ENCODE data around the gene TRABD2B. TPM values are rescaled to one million over a fixed set of nuclear protein-coding genes. Genes with fewer than 3 reads are reported as not detected.

Gene TRABD2B
- total and polyA plus RNA-seq, 7 donors, result 0.08 to 0.76 (median 0.42) TPM

GRCh38 chr1:47996406-47997226 lies 569 bp downstream of the TRABD2B start:
- peaks cover 0 to 49% (median 4%) of the 10 kb centered on the region in 3 donors for H3K27me3 ChIP-seq (ENCODE audit: insufficient read depth in 3 of 3, low read length in 2 of 3)
- H3K4me3 ChIP-seq, result peak overlapping the region; percentile 66
- DNase-seq (peak; percentile 30 to 55), ATAC-seq (peak in 1 of 4 donors; percentile 16)
- TF ChIP-seq, protein P1, sequence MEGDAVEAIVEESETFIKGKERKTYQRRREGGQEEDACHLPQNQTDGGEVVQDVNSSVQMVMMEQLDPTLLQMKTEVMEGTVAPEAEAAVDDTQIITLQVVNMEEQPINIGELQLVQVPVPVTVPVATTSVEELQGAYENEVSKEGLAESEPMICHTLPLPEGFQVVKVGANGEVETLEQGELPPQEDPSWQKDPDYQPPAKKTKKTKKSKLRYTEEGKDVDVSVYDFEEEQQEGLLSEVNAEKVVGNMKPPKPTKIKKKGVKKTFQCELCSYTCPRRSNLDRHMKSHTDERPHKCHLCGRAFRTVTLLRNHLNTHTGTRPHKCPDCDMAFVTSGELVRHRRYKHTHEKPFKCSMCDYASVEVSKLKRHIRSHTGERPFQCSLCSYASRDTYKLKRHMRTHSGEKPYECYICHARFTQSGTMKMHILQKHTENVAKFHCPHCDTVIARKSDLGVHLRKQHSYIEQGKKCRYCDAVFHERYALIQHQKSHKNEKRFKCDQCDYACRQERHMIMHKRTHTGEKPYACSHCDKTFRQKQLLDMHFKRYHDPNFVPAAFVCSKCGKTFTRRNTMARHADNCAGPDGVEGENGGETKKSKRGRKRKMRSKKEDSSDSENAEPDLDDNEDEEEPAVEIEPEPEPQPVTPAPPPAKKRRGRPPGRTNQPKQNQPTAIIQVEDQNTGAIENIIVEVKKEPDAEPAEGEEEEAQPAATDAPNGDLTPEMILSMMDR (IDR thresholded peaks at IDR 0.05), result no peak
- peaks cover 2% of the 10 kb centered on the region for H3K4me1 ChIP-seq
- intact Hi-C loops (cut with DNase I), result loop anchor here (1.0 to 2.0 kb wide), 2 partner anchors 64 to 65 kb away; no protein-coding TSS in a partner anchor
- H3K36me3 ChIP-seq (ENCODE audit: insufficient read depth in 1 of 2, low read depth in 1 of 2), result no peaks in the 10 kb centered on the region
- WGBS, 3 donors, result 1 to 2% (median 2%) methylated on average over 64 to 80 of the region's 80 CpGs
- H3K27ac ChIP-seq, result peak overlapping the region; percentile 30
- no peaks in the 10 kb centered on the region for H3K9me3 ChIP-seq

DNA sequence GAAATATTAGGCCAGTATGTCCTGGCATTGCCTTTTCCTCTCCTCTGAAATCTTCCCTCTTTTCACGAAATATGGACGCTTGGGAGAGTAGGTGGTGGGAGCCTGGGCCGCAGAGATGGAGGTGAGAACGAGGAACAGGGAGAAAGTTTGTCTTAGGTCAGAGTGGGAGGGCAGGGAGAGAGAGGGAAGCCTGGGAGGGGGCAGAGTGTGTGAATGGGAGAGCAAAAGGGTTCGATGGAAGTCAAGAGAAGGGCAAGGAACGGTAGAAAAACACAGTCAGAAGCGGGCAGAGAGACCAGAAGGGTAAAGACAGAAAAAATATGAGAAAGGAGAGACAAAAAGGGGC lies 1.2 kb downstream of the TRABD2B start:
- H3K27ac ChIP-seq, result no peak overlapping the region
- peak overlapping the region; percentile 66 for H3K4me3 ChIP-seq
- peaks cover 2% of the 10 kb centered on the region for H3K4me1 ChIP-seq
- ATAC-seq (no peak), DNase-seq (no peak)
- H3K27me3 ChIP-seq (ENCODE audit: insufficient read depth in 3 of 3, low read length in 2 of 3), result peaks cover 0 to 50% (median 4%) of the 10 kb centered on the region in 3 donors
- H3K9me3 ChIP-seq, result no peaks in the 10 kb centered on the region
- H3K36me3 ChIP-seq (ENCODE audit: insufficient read depth in 1 of 2, low read depth in 1 of 2), result no peaks in the 10 kb centered on the region
- intact Hi-C loops (cut with DNase I), result loop anchor here in 1 of 2 donors (2.0 kb wide), 1 partner anchor 65 kb away; no protein-coding TSS in a partner anchor
- 49 to 55% (median 51%) methylated on average over 7 of the region's 7 CpGs for WGBS, 3 donors
- TF ChIP-seq, protein P1 (IDR thresholded peaks at IDR 0.05), result no peak

- Histone ChIP-seq H3K27ac (no peak overlapping the region), H3K36me3 (ENCODE audit: insufficient read depth in 1 of 2, low read depth in 1 of 2) (no peaks in the 10 kb centered on the region), H3K4me3 (peak overlapping the region; percentile 66), H3K4me1 (peaks cover 2% of the 10 kb centered on the region), H3K9me3 (no peaks in the 10 kb centered on the region), H3K27me3 (ENCODE audit: insufficient read depth in 3 of 3, low read length in 2 of 3) (peaks cover 0 to 50% (median 4%) of the 10 kb centered on the region in 3 donors)
- TF ChIP-seq, protein P1 (IDR thresholded peaks at IDR 0.05), result no peak
- 74 to 80% (median 77%) methylated on average over 8 of the region's 8 CpGs for WGBS, 3 donors
- intact Hi-C loops (cut with DNase I), result loop anchor here in 1 of 2 donors (2.0 kb wide), 1 partner anchor 65 kb away; no protein-coding TSS in a partner anchor
- DNase-seq (no peak), ATAC-seq (no peak)
Measured at GRCh38 chr1:47995306-47996050, 1.7 kb downstream of the TRABD2B start.

DNA sequence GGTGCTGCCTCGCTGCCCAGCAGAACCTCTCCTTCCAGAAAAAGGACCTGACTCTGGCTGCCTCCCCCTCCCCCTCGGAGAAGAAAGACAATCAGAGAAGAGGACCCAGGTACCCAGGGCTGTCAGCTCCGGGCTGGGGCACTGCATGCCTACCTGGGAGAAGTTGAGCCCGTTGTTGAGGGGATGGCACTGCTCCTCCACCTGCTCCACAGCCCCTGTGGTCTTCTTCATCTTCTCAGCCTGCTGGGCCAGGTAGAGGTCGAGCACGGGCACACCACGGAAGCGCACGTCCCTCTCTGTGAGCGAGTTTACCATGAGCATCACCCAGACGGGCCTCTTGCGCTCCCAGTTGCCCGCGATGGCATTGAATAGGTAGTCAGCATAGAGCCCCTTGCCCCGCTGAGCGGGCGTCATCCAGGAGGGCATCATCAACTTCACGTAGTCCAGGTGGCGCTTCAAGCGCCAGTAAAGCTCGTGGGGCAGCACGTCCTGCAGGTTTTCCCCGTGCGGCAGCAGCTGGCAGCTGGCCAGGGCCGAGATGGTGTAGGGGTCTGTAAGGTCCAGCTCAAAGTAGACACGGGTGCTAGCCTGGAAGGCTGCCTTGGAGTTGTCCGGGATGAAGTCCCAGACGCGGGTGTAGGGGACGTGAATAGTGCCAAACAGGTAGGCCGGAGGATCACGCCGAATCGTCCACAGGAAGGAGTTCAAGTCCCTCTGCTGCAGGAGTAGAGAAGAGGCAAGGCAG lies 3.1 kb downstream of the TRABD2B start:
- Histone ChIP-seq H3K27me3 (ENCODE audit: insufficient read depth in 3 of 3, low read length in 2 of 3) (peaks cover 0 to 50% (median 4%) of the 10 kb centered on the region in 3 donors), H3K9me3 (no peaks in the 10 kb centered on the region)
- WGBS, 3 donors, result 88 to 91% (median 90%) methylated on average over 34 of the region's 34 CpGs

More for the DNA sequence above, 3.1 kb downstream of the TRABD2B start:
- Histone ChIP-seq H3K4me1 (peaks cover 2% of the 10 kb centered on the region), H3K36me3 (ENCODE audit: insufficient read depth in 1 of 2, low read depth in 1 of 2) (no peaks in the 10 kb centered on the region), H3K4me3 (no peak overlapping the region), H3K27ac (no peak overlapping the region)
- TF ChIP-seq, protein P1 (IDR thresholded peaks at IDR 0.05), result no peak
- ATAC-seq (no peak), DNase-seq (peak in 1 of 2 donors; percentile 52)
- intact Hi-C loops (cut with DNase I), result no loop called here

Data from psoas muscle (tissue), 8 donors.